CD4-positive, alpha-beta T cell (primary cell): ENCODE measurements around the gene CAPRIN1. TPM values are rescaled to one million over a fixed set of nuclear protein-coding genes. Genes with fewer than 3 reads are reported as not detected.

Experiments used
- ATAC-seq: fragments of 200-7000 bp; cut with Tn5 transposase; one replicate; pipeline ENCODE4 v1.10.0; 2022; ENCODE audit warnings: mild to moderate bottlenecking; ENCODE audit not compliant: poor library complexity
- CTCF ChIA-PET: fragments of 350-600 bp; sonication (Branson Sonifier 250); formaldehyde crosslinking; loops from one replicate; lab custom pipeline; 2021; ENCODE audit warnings: antibody characterized with exemption, inconsistent platforms; lab: Charles Lee
- POLR2A ChIA-PET: fragments of 350-600 bp; sonication (Branson Sonifier 250); formaldehyde crosslinking; loops from one replicate; lab custom pipeline; 2021; ENCODE audit warnings: antibody characterized with exemption, inconsistent platforms; lab: Charles Lee
- DNase-seq, 14 experiments: peaks; one replicate each; pipeline ENCODE4 v3.0.0-alpha.2; 2013 to 2020; ENCODE audit warnings: mixed read lengths in 2 of 14
- H3K27ac ChIP-seq, 2 donors: one replicate each; pipeline versions ENCODE4 v1.5.1 to v1.7.0; 2013; ENCODE audit warnings: low read length in 2 of 2, low read depth in 1 of 2, mild to moderate bottlenecking in 1 of 2
- H3K27me3 ChIP-seq, 2 experiments: 1 replicate in 1 of 2; 2 replicates in 1 of 2; pipeline versions ENCODE4 v1.6.1 to v1.7.0; 2013; ENCODE audit warnings: low read length in 2 of 2, control low read depth in 1 of 2, mild to moderate bottlenecking in 1 of 2, moderate library complexity in 1 of 2; ENCODE audit not compliant: insufficient read depth in 2 of 2, control insufficient read depth in 1 of 2
- H3K36me3 ChIP-seq: one replicate; pipeline ENCODE4 v1.6.1; 2013; ENCODE audit warnings: low read length, control low read depth; ENCODE audit not compliant: insufficient read depth
- H3K4me1 ChIP-seq: one replicate; pipeline ENCODE4 v1.6.1; 2013; ENCODE audit warnings: low read length, control low read depth; ENCODE audit not compliant: insufficient read depth
- H3K4me3 ChIP-seq: one replicate; pipeline ENCODE4 v1.5.1; 2013; ENCODE audit warnings: mild to moderate bottlenecking, low read length, moderate library complexity
- H3K9me3 ChIP-seq, 2 experiments: 1 replicate in 1 of 2; 2 replicates in 1 of 2; pipeline versions ENCODE4 v1.6.1 to v1.7.0; 2013; ENCODE audit warnings: low read length in 2 of 2, mild to moderate bottlenecking in 2 of 2, control low read depth in 1 of 2, moderate library complexity in 1 of 2; ENCODE audit not compliant: control insufficient read depth in 1 of 2, insufficient read depth in 1 of 2
- H3K27ac Mint-ChIP-seq: one replicate; pipeline ENCODE4 v1.8.0; 2020; ENCODE audit warnings: mixed read lengths
- H3K27me3 Mint-ChIP-seq: one replicate; pipeline ENCODE4 v1.8.0; 2021; ENCODE audit warnings: mixed read lengths
- H3K36me3 Mint-ChIP-seq: one replicate; pipeline ENCODE4 v1.8.0; 2021; ENCODE audit warnings: low read depth, mixed read lengths
- H3K4me1 Mint-ChIP-seq: one replicate; pipeline ENCODE4 v1.8.0; 2021; ENCODE audit warnings: low read depth, mixed read lengths
- H3K4me3 Mint-ChIP-seq: one replicate; pipeline ENCODE4 v1.8.0; 2020; ENCODE audit warnings: mild to moderate bottlenecking, mixed read lengths
- H3K9me3 Mint-ChIP-seq: one replicate; pipeline ENCODE4 v1.8.0; 2020; ENCODE audit warnings: mixed read lengths
- CTCF ChIP-seq: fragments of 200-600 bp; IDR thresholded peaks from one replicate; pipeline ENCODE4 v1.8.0; 2022; ENCODE audit warnings: antibody characterized with exemption, mild to moderate bottlenecking
- intact Hi-C, 2 experiments: fragments of 100-400 bp; cut with DNase I in 1 of 2; cut with micrococcal nuclease in 1 of 2; formaldehyde crosslinking; loops; one replicate each; pipeline versions ENCODE4 v1.15.1 to v1.9.0; 2023 to 2025; cut with DNase I, micrococcal nuclease
- total RNA-seq, 174 experiments: library from RNA in 2 of 174; stranded (reverse) in 2 of 174; gene quantifications; one replicate each; pipeline ENCODE4 v1.2.3 and lab custom pipeline; 2021 to 2026

Gene CAPRIN1
- total RNA-seq, 2 experiments from 2014 or later, result 107 TPM

DNA sequence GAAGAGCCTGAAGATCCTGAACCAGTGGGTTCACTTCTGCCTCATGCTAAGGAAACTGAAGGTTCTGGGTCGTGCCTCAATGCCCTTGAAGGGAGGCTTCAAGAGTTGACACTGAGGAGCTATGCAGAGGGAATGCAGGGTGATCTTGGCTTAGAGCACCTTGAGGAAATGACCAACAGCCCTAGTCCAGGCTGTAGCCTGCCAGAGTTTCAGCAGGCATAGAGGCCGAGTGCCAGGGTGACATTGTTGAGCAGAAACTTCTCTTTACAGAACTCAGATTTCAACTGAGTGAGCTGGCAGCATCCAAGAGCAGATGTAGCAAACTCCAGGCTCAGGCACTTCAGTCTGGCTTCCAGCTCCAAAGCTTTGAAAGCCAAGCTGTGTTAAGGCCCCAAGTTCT is 23.1 kb upstream of the CAPRIN1 start:
- Histone ChIP-seq H3K4me1 (no peaks in the 10 kb centered on the region), H3K9me3 (no peaks in the 10 kb centered on the region), H3K27me3 (no peaks in the 10 kb centered on the region), H3K27ac (no peak overlapping the region), H3K4me3 (no peak overlapping the region), H3K36me3 (no peaks in the 10 kb centered on the region)
- TF ChIP-seq CTCF, result no peak
- intact Hi-C loops, result no loop called here
- POLR2A ChIA-PET, result no interaction called here
- no peaks in the 10 kb centered on the region for H3K36me3 Mint-ChIP-seq
- H3K9me3 Mint-ChIP-seq, result no peaks in the 10 kb centered on the region
- no peaks in the 10 kb centered on the region for H3K27me3 Mint-ChIP-seq
- DNase-seq (no peak), ATAC-seq (no peak)
- H3K27ac Mint-ChIP-seq, result no peak overlapping the region
- no peaks in the 10 kb centered on the region for H3K4me1 Mint-ChIP-seq
- no peak overlapping the region for H3K4me3 Mint-ChIP-seq
- CTCF ChIA-PET, result no interaction called here

DNA sequence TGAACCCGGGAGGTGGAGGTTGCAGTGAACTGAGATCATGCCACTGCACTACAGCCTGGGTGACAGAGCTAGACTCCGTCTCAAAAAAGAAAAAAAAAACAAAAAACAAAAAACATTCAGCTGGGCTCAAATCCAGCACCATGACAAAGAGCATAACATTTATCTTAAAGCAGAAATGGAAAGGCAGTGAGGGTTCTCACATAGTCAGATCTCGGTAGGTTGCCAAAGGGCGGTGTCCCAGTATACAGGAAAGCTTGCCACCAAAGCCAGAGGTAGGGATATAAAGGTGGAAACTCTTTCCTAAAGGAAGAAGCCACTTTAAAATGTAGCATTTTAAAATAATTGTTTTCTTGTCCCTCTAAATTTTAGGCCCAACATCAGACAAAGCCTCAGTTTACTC is 22.4 kb upstream of the CAPRIN1 start:
- Mint-ChIP-seq H3K36me3 (no peaks in the 10 kb centered on the region), H3K27me3 (no peaks in the 10 kb centered on the region), H3K4me3 (no peak overlapping the region), H3K27ac (no peak overlapping the region), H3K9me3 (no peaks in the 10 kb centered on the region), H3K4me1 (no peaks in the 10 kb centered on the region)
- no peak overlapping the region for H3K4me3 ChIP-seq
- H3K27ac ChIP-seq, result no peak overlapping the region
- DNase-seq (no peak), ATAC-seq (no peak)
- no peaks in the 10 kb centered on the region for H3K4me1 ChIP-seq
- no peaks in the 10 kb centered on the region for H3K36me3 ChIP-seq
- no peak for TF ChIP-seq CTCF
- H3K27me3 ChIP-seq, result no peaks in the 10 kb centered on the region
- intact Hi-C loops, result no loop called here
- ChIA-PET POLR2A (no interaction called here), CTCF (no interaction called here)
- H3K9me3 ChIP-seq, result no peaks in the 10 kb centered on the region

- ChIA-PET CTCF (no interaction called here), POLR2A (no interaction called here)
- H3K4me3 Mint-ChIP-seq, result no peak overlapping the region
- Histone ChIP-seq H3K9me3 (no peaks in the 10 kb centered on the region), H3K4me1 (no peaks in the 10 kb centered on the region), H3K27ac (no peak overlapping the region), H3K4me3 (no peak overlapping the region), H3K27me3 (no peaks in the 10 kb centered on the region), H3K36me3 (no peaks in the 10 kb centered on the region)
- intact Hi-C loops, result no loop called here
- ATAC-seq (no peak), DNase-seq (no peak)
- H3K36me3 Mint-ChIP-seq, result no peaks in the 10 kb centered on the region
- no peak for TF ChIP-seq CTCF
- H3K27me3 Mint-ChIP-seq, result no peaks in the 10 kb centered on the region
- no peaks in the 10 kb centered on the region for H3K4me1 Mint-ChIP-seq
- H3K9me3 Mint-ChIP-seq, result no peaks in the 10 kb centered on the region
- no peak overlapping the region for H3K27ac Mint-ChIP-seq
Observed at GRCh38 chr11:34030382-34030781, 21.1 kb upstream of the CAPRIN1 start.
